Germinal center (tissue), 1 donor: Measurements from ENCODE around the gene BIVM.
A peak's percentile ranks its signal among the peaks of the same experiment; 100 is the strongest.

ENCODE experiments used
- DNase-seq: peaks from one replicate; pipeline ENCODE4 v3.0.0; 2012; ENCODE audit warnings: mixed read lengths, low spot score

The BIVM gene

GRCh38 chr13:102845289-102845629, 46.3 kb downstream of the BIVM start:
- no peak for DNase-seq

- DNase-seq: peak; percentile 74
These were observed 46.8 kb downstream of the BIVM start, which contains the start of gene ERCC5 for GRCh38 chr13:102845630-102846260. Gene ERCC5, plus strand, starts transcription at chr13:102846032. Its CDS starts 235 bp downstream, at chr13:102846267.

GRCh38 chr13:102846261-102847015, 47.5 kb downstream of the BIVM start:
- DNase-seq: peak; percentile 47

- no peak for DNase-seq
These were observed 48.6 kb downstream of the BIVM start for GRCh38 chr13:102847272-102848234.

GRCh38 chr13:102848956-102849355, 50.0 kb downstream of the BIVM start:
- DNase-seq: no peak

- DNase-seq: no peak
These were observed 53.6 kb downstream of the BIVM start for GRCh38 chr13:102852556-102852955.

- no peak for DNase-seq
These were observed 55.8 kb downstream of the BIVM start for GRCh38 chr13:102854675-102855074.

- DNase-seq: no peak
These were observed 57.6 kb downstream of the BIVM start for GRCh38 chr13:102856557-102856956.

GRCh38 chr13:102862624-102863210, 63.8 kb downstream of the BIVM start:
- DNase-seq: no peak

GRCh38 chr13:102863590-102863989, 64.7 kb downstream of the BIVM start:
- no peak for DNase-seq

- DNase-seq: no peak
These were observed 69.5 kb downstream of the BIVM start for GRCh38 chr13:102868366-102868936.

- no peak for DNase-seq
These were observed 71.2 kb downstream of the BIVM start for GRCh38 chr13:102869948-102870676.

- DNase-seq: peak; percentile 70
These were observed 71.9 kb downstream of the BIVM start for GRCh38 chr13:102870677-102871415.

GRCh38 chr13:102872131-102872530, 73.2 kb downstream of the BIVM start:
- no peak for DNase-seq

GRCh38 chr13:102872531-102872930, 73.6 kb downstream of the BIVM start:
- no peak for DNase-seq

GRCh38 chr13:102873653-102874052, 74.7 kb downstream of the BIVM start:
- no peak for DNase-seq

GRCh38 chr13:102875256-102875655, 76.3 kb downstream of the BIVM start:
- no peak for DNase-seq

GRCh38 chr13:102877303-102877702, 78.4 kb downstream of the BIVM start:
- no peak for DNase-seq

- DNase-seq: no peak
These were observed 79.6 kb downstream of the BIVM start for GRCh38 chr13:102878481-102878880.

GRCh38 chr13:102879793-102880499, 81.0 kb downstream of the BIVM start:
- DNase-seq: no peak
